Gastroesophageal sphincter (tissue), 3 donors: ENCODE measurements around the gene CDYL.

Experiments used
- CTCF ChIP-seq, 4 experiments: fragments of 200-600 bp in 2 of 4; fragments of 450-650 bp in 2 of 4; sonication (generic) in 1 of 4; IDR thresholded peaks; one replicate each; pipeline ENCODE4 v1.5.1; 2017 to 2019; ENCODE audit warnings: antibody characterized with exemption in 4 of 4, mild to moderate bottlenecking in 2 of 4, moderate library complexity in 2 of 4
- POLR2A ChIP-seq, 2 donors: fragments of 450-650 bp; IDR thresholded peaks; one replicate each; pipeline ENCODE4 v1.6.1; 2017; ENCODE audit warnings: antibody characterized with exemption in 2 of 2, mild to moderate bottlenecking in 2 of 2, moderate library complexity in 1 of 2

DNA sequence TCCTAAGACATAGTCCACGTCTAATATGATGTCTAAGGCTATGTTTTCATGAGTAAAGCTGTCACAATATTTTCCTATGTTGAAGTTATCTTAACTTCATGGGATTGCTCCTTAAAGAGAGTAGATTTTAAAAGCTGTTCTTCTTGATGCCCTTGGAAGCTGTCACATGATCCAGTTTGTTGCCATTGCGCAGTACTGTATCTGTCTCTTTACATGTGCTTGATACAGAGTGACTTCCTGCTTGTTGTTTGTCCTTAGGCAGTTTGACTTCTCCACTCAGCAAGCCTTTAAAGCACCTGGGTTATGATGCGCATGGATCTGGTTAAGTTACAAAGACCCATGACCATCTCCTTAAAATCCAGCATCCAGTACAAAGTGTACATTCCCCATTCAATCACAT lies 85.4 kb downstream of the CDYL start:
- TF ChIP-seq POLR2A (IDR thresholded peaks at IDR 0.05) = no peak
- TF ChIP-seq CTCF (IDR thresholded peaks at IDR 0.05) = no peak
